Measurements from ENCODE around the gene FSTL4.

The FSTL4 gene

GRCh38 chr5:133309166-133309795 is 303.1 kb downstream of the FSTL4 start:
- no peak for DNase-seq (ENCODE audit: low spot score)
- H3K4me1 ChIP-seq (ENCODE audit: insufficient read depth, poor library complexity, severe bottlenecking): no peaks in the 10 kb centered on the region

GRCh38 chr5:133307275-133307674 is 305.1 kb downstream of the FSTL4 start:
- Histone ChIP-seq H3K36me3 (ENCODE audit: low read depth) (no peaks in the 10 kb centered on the region), H3K4me1 (ENCODE audit: insufficient read depth, poor library complexity, severe bottlenecking) (no peaks in the 10 kb centered on the region), H3K27ac (ENCODE audit: poor library complexity, severe bottlenecking) (no peak overlapping the region), H3K9me3 (ENCODE audit: severe bottlenecking) (no peaks in the 10 kb centered on the region), H3K27me3 (ENCODE audit: insufficient read depth, poor library complexity, severe bottlenecking) (no peaks in the 10 kb centered on the region), H3K4me3 (ENCODE audit: severe bottlenecking) (no peak overlapping the region)
- DNase-seq (ENCODE audit: low spot score) (no peak), ATAC-seq (ENCODE audit: low read depth) (no peak)
- no peak for TF ChIP-seq CTCF (IDR thresholded peaks at IDR 0.05; ENCODE audit: poor library complexity, severe bottlenecking)

More at GRCh38 chr5:133309166-133309795, 303.1 kb downstream of the FSTL4 start:
- H3K27ac ChIP-seq (ENCODE audit: poor library complexity, severe bottlenecking): no peak overlapping the region
- TF ChIP-seq CTCF (IDR thresholded peaks at IDR 0.05; ENCODE audit: poor library complexity, severe bottlenecking): no peak
- no peak overlapping the region for H3K4me3 ChIP-seq (ENCODE audit: severe bottlenecking)
- no peaks in the 10 kb centered on the region for H3K9me3 ChIP-seq (ENCODE audit: severe bottlenecking)
- H3K27me3 ChIP-seq (ENCODE audit: insufficient read depth, poor library complexity, severe bottlenecking): no peaks in the 10 kb centered on the region
- ATAC-seq (ENCODE audit: low read depth): no peak
- H3K36me3 ChIP-seq (ENCODE audit: low read depth): no peaks in the 10 kb centered on the region

- DNase-seq (ENCODE audit: low spot score): no peak
- H3K27me3 ChIP-seq (ENCODE audit: insufficient read depth, poor library complexity, severe bottlenecking): no peaks in the 10 kb centered on the region
- no peaks in the 10 kb centered on the region for H3K9me3 ChIP-seq (ENCODE audit: severe bottlenecking)
- no peaks in the 10 kb centered on the region for H3K4me1 ChIP-seq (ENCODE audit: insufficient read depth, poor library complexity, severe bottlenecking)
- no peak overlapping the region for H3K27ac ChIP-seq (ENCODE audit: poor library complexity, severe bottlenecking)
- H3K36me3 ChIP-seq (ENCODE audit: low read depth): no peaks in the 10 kb centered on the region
- ATAC-seq (ENCODE audit: low read depth): no peak; the same call in 2 of the 3 replicates
- TF ChIP-seq CTCF (IDR thresholded peaks at IDR 0.05; ENCODE audit: poor library complexity, severe bottlenecking): no peak
- no peak overlapping the region for H3K4me3 ChIP-seq (ENCODE audit: severe bottlenecking)
Measured at GRCh38 chr5:133304707-133305216, 307.6 kb downstream of the FSTL4 start.

DNA sequence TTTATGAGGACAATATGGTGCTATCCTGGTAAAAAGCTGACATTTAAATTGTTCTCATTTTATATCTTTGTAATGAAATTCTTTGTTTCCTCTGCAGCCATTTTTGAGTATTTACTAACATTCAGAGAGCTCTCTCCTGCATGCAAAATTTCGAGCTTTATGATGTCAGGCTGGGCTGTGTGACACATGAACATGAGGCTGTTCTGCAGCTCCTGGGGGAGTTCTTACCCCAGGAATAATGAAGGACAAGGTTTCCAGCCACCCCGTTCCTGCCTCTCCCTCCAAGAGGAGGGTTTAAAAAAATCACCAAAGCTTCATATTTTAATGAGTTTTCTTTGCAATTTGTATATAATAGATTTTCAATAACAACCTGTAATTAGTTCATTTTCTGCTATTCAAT is 308.2 kb downstream of the FSTL4 start:
- Histone ChIP-seq H3K4me3 (ENCODE audit: severe bottlenecking) (no peak overlapping the region), H3K4me1 (ENCODE audit: insufficient read depth, poor library complexity, severe bottlenecking) (no peaks in the 10 kb centered on the region), H3K27ac (ENCODE audit: poor library complexity, severe bottlenecking) (no peak overlapping the region), H3K27me3 (ENCODE audit: insufficient read depth, poor library complexity, severe bottlenecking) (no peaks in the 10 kb centered on the region), H3K9me3 (ENCODE audit: severe bottlenecking) (no peaks in the 10 kb centered on the region), H3K36me3 (ENCODE audit: low read depth) (no peaks in the 10 kb centered on the region)
- ATAC-seq (ENCODE audit: low read depth) (no peak), DNase-seq (ENCODE audit: low spot score) (no peak)
- TF ChIP-seq CTCF (IDR thresholded peaks at IDR 0.05; ENCODE audit: poor library complexity, severe bottlenecking): no peak

DNA sequence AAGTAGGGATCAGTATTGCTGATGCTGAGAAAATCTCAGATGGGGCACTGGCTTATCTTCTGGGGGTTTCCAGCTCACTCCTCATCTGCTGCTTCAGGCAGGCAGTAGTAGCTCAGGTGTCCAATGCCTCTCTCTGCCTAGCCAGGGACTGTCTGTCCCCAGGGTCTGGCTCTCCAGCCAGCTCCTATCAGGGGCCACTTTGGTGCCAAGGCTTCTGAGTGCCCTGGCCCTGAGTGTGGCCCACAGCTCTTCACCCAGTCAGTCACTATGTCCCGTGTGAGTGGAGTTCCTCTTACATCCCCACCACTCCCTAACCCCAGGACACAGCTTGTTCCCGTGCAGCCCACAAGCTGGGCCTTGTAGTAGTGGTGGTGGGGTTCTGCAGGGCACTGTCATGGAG is 309.0 kb downstream of the FSTL4 start:
- Histone ChIP-seq H3K36me3 (ENCODE audit: low read depth) (no peaks in the 10 kb centered on the region), H3K27me3 (ENCODE audit: insufficient read depth, poor library complexity, severe bottlenecking) (no peaks in the 10 kb centered on the region), H3K4me1 (ENCODE audit: insufficient read depth, poor library complexity, severe bottlenecking) (no peaks in the 10 kb centered on the region), H3K9me3 (ENCODE audit: severe bottlenecking) (no peaks in the 10 kb centered on the region), H3K27ac (ENCODE audit: poor library complexity, severe bottlenecking) (no peak overlapping the region), H3K4me3 (ENCODE audit: severe bottlenecking) (no peak overlapping the region)
- no peak for TF ChIP-seq CTCF (IDR thresholded peaks at IDR 0.05; ENCODE audit: poor library complexity, severe bottlenecking)
- no peak for ATAC-seq (ENCODE audit: low read depth)
- no peak for DNase-seq (ENCODE audit: low spot score)

Measured in RWPE2 (cell line).